COLO829 (cell line): ENCODE data around the gene MCU.
"Not testable (repeated sequence)": the region's sequence is repeated elsewhere in the genome, so short reads cannot be mapped to it uniquely, and the experiment has no call there.

Source experiments
- DNase-seq: peaks from one replicate; pipeline ENCODE4 v3.0.0; 2012; ENCODE audit warnings: low spot score

MCU gene

GRCh38 chr10:72903941-72904446 lies 212.1 kb downstream of the MCU start:
- not testable (repeated sequence) for DNase-seq

- DNase-seq: no peak
Measured at GRCh38 chr10:72904806-72905205, 212.9 kb downstream of the MCU start.

GRCh38 chr10:72906446-72906845 lies 214.5 kb downstream of the MCU start:
- no peak for DNase-seq

GRCh38 chr10:72910705-72911104 lies 218.8 kb downstream of the MCU start:
- DNase-seq: no peak

GRCh38 chr10:72911758-72912157 lies 219.8 kb downstream of the MCU start:
- DNase-seq: no peak

GRCh38 chr10:72912736-72913135 lies 220.8 kb downstream of the MCU start:
- no peak for DNase-seq

GRCh38 chr10:72913287-72913686 lies 221.3 kb downstream of the MCU start:
- no peak for DNase-seq

GRCh38 chr10:72917201-72917600 lies 225.3 kb downstream of the MCU start:
- not testable (repeated sequence) for DNase-seq

- DNase-seq: not testable (repeated sequence)
Measured at GRCh38 chr10:72917803-72918332, 225.9 kb downstream of the MCU start.

- DNase-seq: no peak
Measured at GRCh38 chr10:72918352-72918751, 226.4 kb downstream of the MCU start.

- DNase-seq: not testable (repeated sequence)
Measured at GRCh38 chr10:72921147-72921683, 229.3 kb downstream of the MCU start.

- DNase-seq: no peak
Measured at GRCh38 chr10:72924351-72924750, 232.4 kb downstream of the MCU start.

GRCh38 chr10:72925951-72926465 lies 234.1 kb downstream of the MCU start:
- no peak for DNase-seq

GRCh38 chr10:72927485-72927884 lies 235.5 kb downstream of the MCU start:
- no peak for DNase-seq

- DNase-seq: no peak
Measured at GRCh38 chr10:72928798-72929197, 236.9 kb downstream of the MCU start.

GRCh38 chr10:72930276-72930675 lies 238.3 kb downstream of the MCU start:
- no peak for DNase-seq

- DNase-seq: no peak
Measured at GRCh38 chr10:72932259-72933015, 240.5 kb downstream of the MCU start.

GRCh38 chr10:72935361-72935760 lies 243.4 kb downstream of the MCU start:
- DNase-seq: no peak
